GM21360 (cell line): ENCODE data around the gene GPLD1.
"Not testable (repeated sequence)": the region's sequence is repeated elsewhere in the genome, so short reads cannot be mapped to it uniquely, and the experiment has no call there.

Source experiments
- ATAC-seq: cut with Tn5 transposase; IDR thresholded peaks from one replicate; pipeline ENCODE4 v1.9.1; 2021; ENCODE audit warnings: mild to moderate bottlenecking, moderate library complexity; ENCODE audit not compliant: unreplicated experiment

The GPLD1 gene

GRCh38 chr6:24425091-24425490, 64.3 kb downstream of the GPLD1 start:
- ATAC-seq = no peak

- no peak for ATAC-seq
Observed at GRCh38 chr6:24419526-24419925, 69.9 kb downstream of the GPLD1 start.

- ATAC-seq = peak; percentile 85
Observed at GRCh38 chr6:24415753-24416152, 73.6 kb downstream of the GPLD1 start.

- not testable (repeated sequence) for ATAC-seq
Observed at GRCh38 chr6:24414531-24414930, 74.8 kb downstream of the GPLD1 start.

GRCh38 chr6:24412294-24412693, 77.1 kb downstream of the GPLD1 start:
- no peak for ATAC-seq

- no peak for ATAC-seq
Observed at GRCh38 chr6:24410622-24411021, 78.8 kb downstream of the GPLD1 start.

GRCh38 chr6:24408719-24409410, 80.5 kb downstream of the GPLD1 start:
- peak; percentile 96 for ATAC-seq

GRCh38 chr6:24405262-24405661, 84.1 kb downstream of the GPLD1 start:
- ATAC-seq = no peak

GRCh38 chr6:24403501-24403824, 85.9 kb downstream of the GPLD1 start:
- no peak for ATAC-seq

- peak; percentile 96 for ATAC-seq
Observed at GRCh38 chr6:24402697-24403500, 86.5 kb downstream of the GPLD1 start, which contains the start of gene MRS2. MRS2 (plus strand) TSS chr6:24402936; CDS start chr6:24403047, 111 bp downstream.

GRCh38 chr6:24401458-24401857, 87.9 kb downstream of the GPLD1 start:
- no peak for ATAC-seq

GRCh38 chr6:24400045-24401039, 89.0 kb downstream of the GPLD1 start:
- not testable (repeated sequence) for ATAC-seq

- no peak for ATAC-seq
Observed at GRCh38 chr6:24397631-24398030, 91.7 kb downstream of the GPLD1 start.

- ATAC-seq = no peak
Observed at GRCh38 chr6:24396824-24397223, 92.6 kb downstream of the GPLD1 start.

- no peak for ATAC-seq
Observed at GRCh38 chr6:24394780-24395437, 94.5 kb downstream of the GPLD1 start.

- ATAC-seq = no peak
Observed at GRCh38 chr6:24394061-24394779, 95.2 kb downstream of the GPLD1 start.

GRCh38 chr6:24391756-24392405, 97.5 kb downstream of the GPLD1 start:
- ATAC-seq = peak; percentile 94

- no peak for ATAC-seq
Observed at GRCh38 chr6:24391208-24391607, 98.2 kb downstream of the GPLD1 start.

GRCh38 chr6:24387818-24388217, 101.6 kb downstream of the GPLD1 start:
- no peak for ATAC-seq
